BJ (cell line): ENCODE results near the gene ALG3. TPM values are rescaled to one million over a fixed set of nuclear protein-coding genes. Genes with fewer than 3 reads are reported as not detected.

Experiments used
- CTCF ChIA-PET: fragments of 350-600 bp; formaldehyde crosslinking; extraction: SDS; loops from one replicate; lab custom pipeline; 2021; ENCODE audit warnings: antibody characterized with exemption, inconsistent platforms; lab: Yijun Ruan, JAX
- POLR2A ChIA-PET: fragments of 300-600 bp; sonication (Branson Sonifier 250); formaldehyde crosslinking; extraction: SDS; loops from one replicate; lab custom pipeline; 2021; ENCODE audit warnings: antibody characterized with exemption; lab: Charles Lee
- DNase-seq: peaks from one replicate; pipeline ENCODE4 v3.0.0-alpha.2; 2011; ENCODE audit warnings: low read depth
- H3K27me3 ChIP-seq: 2 replicates; pipeline ENCODE4 v1.6.0; 2011; ENCODE audit warnings: low read length; ENCODE audit not compliant: control insufficient read depth, insufficient read depth
- H3K36me3 ChIP-seq: 2 replicates; pipeline ENCODE4 v1.5.1; 2011; ENCODE audit warnings: low read length; ENCODE audit not compliant: control insufficient read depth, insufficient read depth
- H3K4me3 ChIP-seq: 2 replicates; pipeline ENCODE4 v1.5.1; 2011; ENCODE audit warnings: low read depth, mild to moderate bottlenecking, control low read depth, low read length
- polyA plus RNA-seq: library from polyadenylated mRNA; depleted of rRNA; stranded (reverse); fragments of >200 nt; gene quantifications from 2 replicates; pipeline ENCODE4 v1.2.3, GENCODE V29; 2011
- TF ChIP-seq, protein P1 (sequence below): IDR thresholded peaks from 2 replicates; pipeline ENCODE4 v1.5.1; 2011; ENCODE audit warnings: low read depth, mild to moderate bottlenecking, control low read depth, inconsistent platforms, low read length, moderate library complexity; ENCODE audit not compliant: insufficient read depth

The ALG3 gene
- polyA plus RNA-seq, 1 experiment, result 68.9 TPM

GRCh38 chr3:184262764-184263179 is 14.0 kb upstream of the ALG3 start:
- Histone ChIP-seq H3K27me3 (peaks cover 11% of the 10 kb centered on the region), H3K36me3 (no peaks in the 10 kb centered on the region), H3K4me3 (no peak overlapping the region)
- ChIA-PET POLR2A (no interaction called here), CTCF (interaction anchor here (0.8 kb wide), 1 partner anchor 794 kb away, joined by 3 read pairs; no protein-coding TSS in a partner anchor)
- DNase-seq, result no peak
- TF ChIP-seq, protein P1, sequence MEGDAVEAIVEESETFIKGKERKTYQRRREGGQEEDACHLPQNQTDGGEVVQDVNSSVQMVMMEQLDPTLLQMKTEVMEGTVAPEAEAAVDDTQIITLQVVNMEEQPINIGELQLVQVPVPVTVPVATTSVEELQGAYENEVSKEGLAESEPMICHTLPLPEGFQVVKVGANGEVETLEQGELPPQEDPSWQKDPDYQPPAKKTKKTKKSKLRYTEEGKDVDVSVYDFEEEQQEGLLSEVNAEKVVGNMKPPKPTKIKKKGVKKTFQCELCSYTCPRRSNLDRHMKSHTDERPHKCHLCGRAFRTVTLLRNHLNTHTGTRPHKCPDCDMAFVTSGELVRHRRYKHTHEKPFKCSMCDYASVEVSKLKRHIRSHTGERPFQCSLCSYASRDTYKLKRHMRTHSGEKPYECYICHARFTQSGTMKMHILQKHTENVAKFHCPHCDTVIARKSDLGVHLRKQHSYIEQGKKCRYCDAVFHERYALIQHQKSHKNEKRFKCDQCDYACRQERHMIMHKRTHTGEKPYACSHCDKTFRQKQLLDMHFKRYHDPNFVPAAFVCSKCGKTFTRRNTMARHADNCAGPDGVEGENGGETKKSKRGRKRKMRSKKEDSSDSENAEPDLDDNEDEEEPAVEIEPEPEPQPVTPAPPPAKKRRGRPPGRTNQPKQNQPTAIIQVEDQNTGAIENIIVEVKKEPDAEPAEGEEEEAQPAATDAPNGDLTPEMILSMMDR, result no peak

- H3K36me3 ChIP-seq, result no peaks in the 10 kb centered on the region
- no peak for DNase-seq
- CTCF ChIA-PET, result interaction anchor here (1.1 to 1.5 kb wide), 2 partner anchors 22 to 34 kb away, joined by 3 to 4 read pairs; no protein-coding TSS in a partner anchor
- peak overlapping the region; percentile 51 for H3K4me3 ChIP-seq
- POLR2A ChIA-PET, result interaction anchor here (0.5 kb wide), 1 partner anchor 243 kb away, joined by 5 read pairs; no protein-coding TSS in a partner anchor
- TF ChIP-seq, protein P1, result no peak
- peaks cover 11% of the 10 kb centered on the region for H3K27me3 ChIP-seq
Measured at GRCh38 chr3:184261854-184262763, 13.3 kb upstream of the ALG3 start.

DNA sequence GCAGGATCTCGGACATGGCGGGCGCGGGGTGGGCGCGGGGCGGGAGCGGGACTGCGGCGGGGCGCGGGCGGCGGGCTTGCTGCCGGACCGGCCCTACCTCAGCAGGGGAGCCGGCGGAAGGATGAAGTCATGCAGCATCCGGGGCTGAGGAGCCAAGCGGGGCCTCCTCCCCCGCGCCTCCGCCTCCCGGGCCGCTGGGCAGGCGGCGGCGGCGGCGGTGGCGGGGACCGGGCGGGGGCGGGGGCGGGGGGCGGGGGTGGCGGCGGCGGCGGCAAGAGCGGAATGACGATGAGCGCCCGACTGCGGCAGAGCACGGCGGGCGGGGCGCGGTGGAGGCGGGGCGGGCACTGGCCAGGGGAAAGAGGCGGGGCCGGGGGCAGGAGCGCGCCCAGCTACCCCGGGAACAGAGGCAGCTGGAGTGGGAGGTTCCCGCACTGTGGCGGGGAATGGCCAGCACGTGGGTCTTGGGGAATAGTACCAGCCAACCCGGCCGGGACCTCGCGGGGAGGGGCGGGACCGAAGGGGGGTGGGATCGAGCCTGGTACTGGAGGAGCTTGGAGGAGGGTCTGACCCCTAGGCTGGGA is 12.6 kb upstream of the ALG3 start, which contains the start of gene CAMK2N2:
Gene CAMK2N2 (minus strand): TSS at position 284 of the 584 bp plus-strand sequence. CDS start 268 bp downstream, at position 16.
- POLR2A ChIA-PET, result interaction anchor here (0.5 kb wide), 1 partner anchor 242 kb away, joined by 5 read pairs; no protein-coding TSS in a partner anchor
- CTCF ChIA-PET, result interaction anchor here (1.1 to 1.5 kb wide), 3 partner anchors 10 to 34 kb away, joined by 3 to 5 read pairs (median 4); no protein-coding TSS in a partner anchor
- DNase-seq, result no peak
- TF ChIP-seq, protein P1, result no peak
- peak within 1 kb of the TSS; percentile 51 for H3K4me3 ChIP-seq
- no peaks in the 10 kb centered on the region for H3K36me3 ChIP-seq
- H3K27me3 ChIP-seq, result peaks cover 11% of the 10 kb centered on the region

DNA sequence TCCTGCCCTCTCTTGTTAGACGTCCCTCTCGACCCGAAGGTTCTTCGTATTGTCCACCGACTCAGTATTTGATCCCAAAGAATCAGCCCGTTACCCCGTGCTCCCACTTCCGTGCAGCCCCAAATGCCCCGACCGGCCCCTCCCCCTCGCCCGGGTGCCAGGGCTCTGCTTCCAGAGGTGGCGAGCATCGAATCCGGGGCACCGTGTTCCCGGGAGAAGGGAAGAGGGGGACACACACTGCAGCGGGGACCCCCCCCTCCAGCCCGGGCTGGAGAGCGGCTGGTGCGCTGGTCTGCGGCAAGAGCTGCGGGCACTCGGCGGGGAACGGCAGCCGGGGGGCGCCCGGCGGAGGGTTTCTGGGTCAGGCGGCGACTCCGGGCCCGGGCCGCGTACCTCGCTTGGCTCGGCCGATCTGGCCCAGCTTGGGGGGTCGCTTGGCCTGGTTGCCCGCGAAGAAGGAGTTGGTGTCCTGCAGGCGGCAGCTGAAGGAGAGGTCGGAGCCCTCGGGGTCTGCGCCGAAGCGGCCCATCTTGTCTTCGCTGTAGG is 12.0 kb upstream of the ALG3 start:
- Histone ChIP-seq H3K4me3 (peak overlapping the region; percentile 51), H3K27me3 (peaks cover 11% of the 10 kb centered on the region), H3K36me3 (no peaks in the 10 kb centered on the region)
- POLR2A ChIA-PET, result no interaction called here
- CTCF ChIA-PET, result interaction anchor here (1.0 to 1.5 kb wide), 4 partner anchors 9 to 243 kb away, joined by 3 to 5 read pairs (median 4); no protein-coding TSS in a partner anchor
- no peak for DNase-seq
- TF ChIP-seq, protein P1, result no peak
